HEK293 (cell line): ENCODE results near the gene DCLK1.

ENCODE experiments used
- ATF2 ChIP-seq: fragments of 450-650 bp; formaldehyde crosslinking; IDR thresholded peaks from 2 replicates; pipeline ENCODE4 v1.5.1; 2016; ENCODE audit warnings: missing biosample characterization, missing genetic modification characterization, low read depth
- CTCF ChIP-seq: fragments of 450-650 bp; formaldehyde crosslinking; IDR thresholded peaks from 2 replicates; pipeline ENCODE4 v1.5.1; 2016; ENCODE audit warnings: missing biosample characterization, missing genetic modification characterization
- HOXA7 ChIP-seq: sonication (generic); formaldehyde crosslinking; IDR thresholded peaks from 2 replicates; pipeline ENCODE4 v1.8.1; 2022; ENCODE audit warnings: missing genetic modification reagents, borderline replicate concordance
- KLF10 ChIP-seq: fragments of 450-650 bp; IDR thresholded peaks from 2 replicates; pipeline ENCODE4 v1.5.1; 2018; ENCODE audit warnings: missing biosample characterization, mild to moderate bottlenecking, missing genetic modification characterization
- ZBTB7A ChIP-seq: fragments of 450-650 bp; formaldehyde crosslinking; IDR thresholded peaks from 2 replicates; pipeline ENCODE4 v1.5.1; 2016; ENCODE audit warnings: low read depth, missing biosample characterization, missing genetic modification characterization
- ZNF580 ChIP-seq: fragments of 450-650 bp; formaldehyde crosslinking; IDR thresholded peaks from 2 replicates; pipeline ENCODE4 v1.5.1; 2016; ENCODE audit warnings: missing biosample characterization, missing genetic modification characterization
- ZNF645 ChIP-seq: fragments of 450-650 bp; formaldehyde crosslinking; IDR thresholded peaks from 2 replicates; pipeline ENCODE4; 2016; ENCODE audit warnings: missing biosample characterization, missing genetic modification characterization
- ZNF777 ChIP-seq: fragments of 450-650 bp; formaldehyde crosslinking; IDR thresholded peaks from 2 replicates; pipeline ENCODE4 v1.5.1; 2017; ENCODE audit warnings: missing biosample characterization, missing genetic modification characterization, borderline replicate concordance
- ZSCAN5A ChIP-seq: fragments of 450-650 bp; formaldehyde crosslinking; IDR thresholded peaks from 2 replicates; pipeline ENCODE4 v1.5.1; 2016; ENCODE audit warnings: missing biosample characterization, missing genetic modification characterization

GRCh38 chr13:36029166-36029565 lies 102.0 kb downstream of the DCLK1 start:
- TF ChIP-seq ZNF777 (tag by site-specific recombination) (no peak), HOXA7 (no peak), CTCF (tag by site-specific recombination) (no peak), ATF2 (no peak), ZBTB7A (tag by site-specific recombination) (no peak), ZNF645 (no peak), ZSCAN5A (tag by site-specific recombination) (no peak), KLF10 (tag by site-specific recombination) (no peak), ZNF580 (no peak)
